H1 (cell line): ENCODE results near the gene ACADSB. TPM values are rescaled to one million over a fixed set of nuclear protein-coding genes. Genes with fewer than 3 reads are reported as not detected.

Source experiments
- NRF1 ChIP-seq: IDR thresholded peaks from 2 replicates; pipeline ENCODE4 v1.6.1; 2011; ENCODE audit warnings: mild to moderate bottlenecking, low read depth, low read length, improper control_type of control experiment
- RNF2 ChIP-seq: fragments of 200-900, 300-1000 bp; sonication (generic); IDR thresholded peaks from 2 replicates; pipeline ENCODE4 v1.7.1; 2016; ENCODE audit warnings: borderline replicate concordance, low read depth, mild to moderate bottlenecking, antibody characterized with exemption, low read length; ENCODE audit not compliant: poor library complexity, severe bottlenecking; ENCODE audit errors: missing control alignments
- SAP30 ChIP-seq: fragments of 300-600 bp; sonication (generic); IDR thresholded peaks from 2 replicates; pipeline ENCODE4 v1.7.1; 2012; ENCODE audit warnings: low read length, moderate library complexity, mild to moderate bottlenecking, inconsistent platforms; ENCODE audit not compliant: insufficient read depth, insufficient replicate concordance
- polyA plus RNA-seq, 7 experiments: library from polyadenylated mRNA; depleted of rRNA in 3 of 7; stranded (reverse) in 5 of 7; unstranded in 2 of 7; fragments of >200 nt in 5 of 7; fragments of 200-250 nt in 2 of 7; gene quantifications; 1 replicate in 5 of 7; 2 replicates in 1 of 7; 4 replicates in 1 of 7; pipeline versions ENCODE4 v1.2.1 to v1.2.3, GENCODE V29; 2011 to 2013; ENCODE audit warnings: missing spikeins in 2 of 7, mixed read lengths in 2 of 7
- total RNA-seq: library from RNA; stranded (reverse); fragmentation: NEBNext Ultra II Directional; extraction: Animal tissue kit (Norgen Biotek cat#: 25700); gene quantifications from 2 replicates; pipeline ENCODE4 v1.2.1, GENCODE V29; 2021

The ACADSB gene
- total and polyA plus RNA-seq, 2 of the 8 experiments (the other 6 are each of a cell fraction or from before 2014, with no cell fraction given), result 5.6 to 11.2 TPM

DNA sequence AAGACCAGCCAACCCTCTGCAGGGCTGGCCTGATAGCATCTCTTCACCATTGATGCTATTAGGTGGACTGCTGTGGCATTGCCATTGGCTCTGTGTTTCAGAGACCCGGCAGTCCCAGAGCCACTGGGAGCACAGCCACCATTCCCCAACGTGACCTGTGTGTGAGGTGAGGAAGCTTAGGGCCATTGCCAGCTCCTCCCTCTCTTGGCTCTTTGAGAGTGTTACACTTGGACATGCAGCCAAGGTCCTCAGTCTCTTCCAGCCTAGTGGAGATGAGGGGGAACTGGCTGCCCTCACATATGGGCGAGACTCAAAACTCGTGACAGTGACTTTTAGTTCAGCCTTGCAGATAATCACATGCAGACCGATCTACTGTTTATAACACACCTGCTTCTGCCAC is 87.6 kb downstream of the ACADSB start (continued):
- no peak for TF ChIP-seq RNF2
- no peak for TF ChIP-seq NRF1
- TF ChIP-seq SAP30, result no peak
